Renal cortical epithelial cell (primary cell): ENCODE measurements around the gene MRPL50. TPM values are rescaled to one million over a fixed set of nuclear protein-coding genes. Genes with fewer than 3 reads are reported as not detected.
A peak's percentile ranks its signal among the peaks of the same experiment; 100 is the strongest.
"Not testable (repeated sequence)": the region's sequence is repeated elsewhere in the genome, so short reads cannot be mapped to it uniquely, and the experiment has no call there.

ENCODE experiments used
- DNase-seq: peaks from one replicate; pipeline ENCODE4 v3.0.0-alpha.2; 2011; ENCODE audit warnings: low read depth
- total RNA-seq: library from RNA; depleted of rRNA; stranded (reverse); fragments of >200 nt; gene quantifications from 2 replicates; pipeline ENCODE4 v1.2.3, GENCODE V29; 2014

The MRPL50 gene
- total RNA-seq, 1 donor from 2014 or later, result 21.1 TPM

GRCh38 chr9:101417977-101418376, 19.6 kb upstream of the MRPL50 start:
- DNase-seq, result no peak

- no peak for DNase-seq
These were observed 19.0 kb upstream of the MRPL50 start for GRCh38 chr9:101417389-101417788.

GRCh38 chr9:101415578-101415977, 17.2 kb upstream of the MRPL50 start:
- no peak for DNase-seq

- DNase-seq, result no peak
These were observed 16.4 kb upstream of the MRPL50 start for GRCh38 chr9:101414839-101415238.

GRCh38 chr9:101409079-101409477, 10.7 kb upstream of the MRPL50 start:
- DNase-seq, result no peak

- DNase-seq, result no peak
These were observed 10.1 kb upstream of the MRPL50 start for GRCh38 chr9:101408374-101409078.

- DNase-seq, result no peak
These were observed 5.3 kb upstream of the MRPL50 start for GRCh38 chr9:101403516-101404285.

GRCh38 chr9:101400120-101400519, 1.7 kb upstream of the MRPL50 start:
- no peak for DNase-seq

- DNase-seq, result no peak
These were observed 1.2 kb upstream of the MRPL50 start for GRCh38 chr9:101399643-101399970.

- DNase-seq, result no peak
These were observed 668 bp upstream of the MRPL50 start for GRCh38 chr9:101398930-101399642.

GRCh38 chr9:101397746-101398067, 711 bp downstream of the MRPL50 start:
- no peak for DNase-seq

GRCh38 chr9:101394687-101395086, 3.7 kb downstream of the MRPL50 start:
- DNase-seq, result no peak

- no peak for DNase-seq
These were observed 5.3 kb downstream of the MRPL50 start for GRCh38 chr9:101393135-101393534.

GRCh38 chr9:101388507-101388993, 9.9 kb downstream of the MRPL50 start:
- no peak for DNase-seq

- DNase-seq, result peak; percentile 64
These were observed 10.4 kb downstream of the MRPL50 start for GRCh38 chr9:101387871-101388506.

- DNase-seq, result not testable (repeated sequence)
These were observed 13.4 kb downstream of the MRPL50 start, which contains the start of gene BAAT for GRCh38 chr9:101384873-101385536. Gene BAAT (minus strand): TSS chr9:101385006. CDS start chr9:101371404, 13,602 bp downstream.

GRCh38 chr9:101383361-101383760, 15.1 kb downstream of the MRPL50 start:
- DNase-seq, result peak; percentile 35

GRCh38 chr9:101381833-101382342, 16.5 kb downstream of the MRPL50 start:
- DNase-seq, result no peak

GRCh38 chr9:101381118-101381517, 17.3 kb downstream of the MRPL50 start:
- no peak for DNase-seq

- no peak for DNase-seq
These were observed 18.1 kb downstream of the MRPL50 start for GRCh38 chr9:101380295-101380694.

- no peak for DNase-seq
These were observed 22.1 kb downstream of the MRPL50 start for GRCh38 chr9:101376111-101376848.
